Measurements from ENCODE around the gene BCORL1.

The BCORL1 gene

DNA sequence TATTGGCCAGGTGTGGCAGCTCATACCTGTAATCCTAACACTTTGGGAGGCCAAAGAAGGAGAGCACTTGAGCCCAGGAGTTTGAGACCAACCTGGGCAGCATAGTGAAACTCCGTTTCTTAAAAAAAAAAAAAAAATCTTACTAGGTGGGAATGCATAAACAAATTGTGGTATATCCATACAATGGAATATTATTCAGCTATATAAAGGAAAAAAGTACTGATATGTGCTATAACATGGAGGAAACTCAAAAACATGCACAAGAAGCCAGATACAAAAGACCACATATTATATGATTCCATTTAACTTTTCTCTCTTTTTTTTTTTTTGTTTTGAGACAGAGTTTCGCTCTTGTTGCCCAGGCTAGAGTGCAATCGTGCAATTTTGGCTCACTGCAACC, 13.5 kb upstream of the BCORL1 start:
- no peak for DNase-seq

DNA sequence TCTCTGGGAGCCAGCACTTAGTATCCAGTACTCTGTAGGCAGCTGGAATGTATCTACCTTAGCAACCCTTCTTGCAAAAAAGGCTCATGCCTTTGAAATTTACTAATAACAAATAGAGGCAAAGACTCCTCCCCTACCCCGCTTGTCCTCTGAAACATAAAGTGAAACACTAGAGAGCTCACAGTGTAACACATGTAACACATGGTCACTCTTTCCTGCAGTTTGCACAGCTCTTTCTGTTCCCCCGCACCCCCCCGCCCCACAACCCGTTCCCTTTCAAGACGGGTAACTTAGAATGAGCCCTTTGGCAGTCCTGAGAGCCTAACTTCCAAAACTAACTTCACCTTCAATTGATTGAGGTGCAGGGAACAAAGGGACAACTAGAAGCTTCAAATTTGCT, 6.0 kb upstream of the BCORL1 start:
- no peak for DNase-seq

GRCh38 chrX:129979207-129979920, 3.1 kb upstream of the BCORL1 start:
- no peak for DNase-seq

GRCh38 chrX:129980001-129980401, 2.4 kb upstream of the BCORL1 start:
- no peak for DNase-seq

GRCh38 chrX:129980540-129981199, 1.8 kb upstream of the BCORL1 start:
- DNase-seq, result no peak

- DNase-seq, result no peak
These were observed 1.3 kb upstream of the BCORL1 start for GRCh38 chrX:129981200-129981553.

DNA sequence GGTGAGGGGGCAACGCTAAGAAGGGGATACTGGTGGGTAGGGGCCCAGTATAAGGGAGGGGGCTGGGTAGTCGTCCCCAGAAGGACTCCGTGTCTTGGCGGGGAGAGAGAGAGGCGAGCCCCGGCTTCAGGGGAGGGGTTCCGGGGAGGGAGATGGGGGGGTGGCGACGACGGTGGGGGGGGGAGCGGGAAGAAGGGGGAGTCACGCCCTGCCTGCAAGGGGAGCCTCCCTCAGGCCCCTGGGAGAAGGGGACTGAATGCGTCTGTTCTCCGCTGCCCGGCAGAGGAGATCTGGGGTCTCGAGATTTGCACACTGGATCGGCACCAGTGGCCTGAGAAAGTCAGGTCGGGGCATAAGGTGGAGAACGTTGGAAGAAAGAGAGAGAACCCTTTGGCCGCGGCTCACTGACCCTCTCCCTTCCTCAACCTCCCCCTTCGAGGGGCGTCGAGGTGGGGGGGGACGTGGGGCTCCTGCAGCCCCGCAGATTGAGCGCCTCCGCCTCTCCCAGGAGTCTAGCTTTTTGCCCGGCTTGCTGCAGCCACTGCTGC, 609 bp upstream of the BCORL1 start:
- no peak for DNase-seq

DNA sequence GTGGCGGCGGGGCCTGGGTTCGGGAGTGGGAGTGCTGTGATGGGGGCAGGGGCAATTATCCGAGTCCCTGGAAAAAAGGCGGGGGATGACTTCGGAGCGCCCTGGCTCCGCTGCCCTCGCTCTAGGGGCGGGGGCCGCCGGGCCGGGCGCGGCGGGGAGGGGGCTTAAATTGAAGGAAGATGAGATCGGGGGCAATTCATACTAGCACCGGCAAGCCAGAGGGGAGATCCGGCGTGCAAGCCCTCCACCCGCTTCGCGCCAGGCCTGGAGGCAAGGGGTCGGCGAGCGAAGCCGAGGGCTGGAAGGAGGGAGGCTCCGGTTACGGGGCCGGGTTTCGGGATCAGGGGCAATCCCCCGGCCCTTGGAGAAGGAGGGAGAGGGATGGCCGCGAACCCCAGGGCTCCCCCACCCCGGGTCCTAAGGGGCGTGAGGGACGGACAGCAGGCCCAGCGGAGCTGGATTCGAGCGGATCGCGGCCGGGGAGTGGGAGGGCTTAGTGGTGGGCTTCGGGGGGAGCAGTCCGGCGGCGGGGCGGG, 1.2 kb downstream of the BCORL1 start:
- no peak for DNase-seq

- no peak for DNase-seq
These were observed 1.9 kb downstream of the BCORL1 start for GRCh38 chrX:129984111-129984958.

- no peak for DNase-seq
These were observed 5.4 kb downstream of the BCORL1 start for GRCh38 chrX:129987871-129988270.

DNA sequence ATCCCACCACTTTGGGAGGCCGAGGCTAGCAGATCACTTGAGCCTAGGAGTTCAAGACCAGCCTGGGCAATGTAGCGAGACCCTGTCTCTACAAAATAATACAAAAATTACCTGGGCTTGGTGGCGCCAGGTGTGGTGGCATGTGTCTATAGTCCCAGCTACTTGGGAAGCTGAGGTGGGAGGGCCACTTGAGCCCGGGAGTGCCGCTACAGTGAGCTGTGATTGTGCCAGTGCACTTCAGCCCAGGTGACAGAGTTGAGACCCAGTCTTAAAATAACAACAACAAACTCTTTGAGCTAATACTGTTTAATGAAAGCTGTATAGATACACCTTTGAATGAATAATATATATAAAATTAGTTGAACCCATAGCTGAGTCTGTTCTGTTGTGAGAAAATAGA, 9.7 kb downstream of the BCORL1 start:
- DNase-seq, result no peak

DNA sequence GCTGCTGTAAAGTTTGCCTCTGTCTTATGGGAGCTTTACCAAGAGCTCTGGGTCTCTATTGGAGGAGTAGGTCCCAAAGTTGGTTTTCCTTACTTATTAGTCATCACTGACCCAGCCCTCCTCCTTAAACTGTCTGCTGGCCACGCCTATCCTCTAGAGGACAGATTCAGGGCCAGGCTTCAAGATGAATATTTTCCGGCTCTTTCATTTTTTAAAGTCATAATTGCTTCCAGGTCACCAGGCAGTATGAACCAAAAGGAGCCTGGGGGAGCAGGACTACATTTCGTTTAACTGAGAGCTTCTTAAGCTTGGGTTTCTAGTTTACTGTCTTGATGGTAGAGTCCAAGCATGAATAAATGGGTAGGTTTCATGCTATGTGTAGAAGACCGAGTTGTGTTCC, 13.7 kb downstream of the BCORL1 start:
- DNase-seq, result no peak

GRCh38 chrX:129997086-129997485, 14.7 kb downstream of the BCORL1 start:
- DNase-seq, result no peak

DNA sequence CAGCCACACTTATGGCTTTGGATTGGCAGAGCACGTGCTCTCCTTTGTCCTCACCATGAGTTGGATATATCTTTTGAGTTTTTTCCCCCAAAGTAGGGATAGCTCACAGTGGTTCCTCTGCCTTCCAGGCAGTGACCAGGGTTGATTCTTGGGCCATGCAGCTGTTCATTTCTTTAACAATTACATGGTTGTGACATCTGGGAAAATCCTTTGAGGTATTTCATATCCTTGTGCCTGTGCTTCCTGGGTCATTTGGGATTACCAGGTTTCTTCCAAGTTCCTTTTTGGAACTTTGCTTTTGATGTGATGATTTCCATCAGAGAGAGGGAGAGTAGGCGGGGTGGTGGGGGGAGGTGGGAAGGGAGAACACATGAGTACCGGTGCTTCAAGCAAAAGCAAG, 15.6 kb downstream of the BCORL1 start:
- no peak for DNase-seq

DNA sequence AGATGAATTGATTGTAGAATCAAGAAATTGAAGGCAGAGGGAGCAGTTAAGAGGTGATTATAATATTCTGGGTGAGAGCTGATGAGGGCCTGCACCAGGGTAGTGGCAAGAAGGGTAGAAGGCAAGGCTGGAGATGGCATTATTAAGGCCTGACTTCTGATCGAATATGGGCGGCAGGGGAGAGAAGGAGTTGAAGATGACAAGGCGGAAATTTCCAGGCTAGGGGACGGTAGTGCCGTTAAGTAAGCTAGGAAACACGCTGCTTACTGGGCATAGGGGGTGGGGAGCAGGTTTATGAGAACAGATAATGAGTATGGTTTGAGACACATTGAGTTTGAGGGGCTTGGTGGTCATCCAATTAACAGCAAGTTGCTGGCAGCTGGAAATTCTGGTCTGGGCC, 19.5 kb downstream of the BCORL1 start:
- no peak for DNase-seq

DNA sequence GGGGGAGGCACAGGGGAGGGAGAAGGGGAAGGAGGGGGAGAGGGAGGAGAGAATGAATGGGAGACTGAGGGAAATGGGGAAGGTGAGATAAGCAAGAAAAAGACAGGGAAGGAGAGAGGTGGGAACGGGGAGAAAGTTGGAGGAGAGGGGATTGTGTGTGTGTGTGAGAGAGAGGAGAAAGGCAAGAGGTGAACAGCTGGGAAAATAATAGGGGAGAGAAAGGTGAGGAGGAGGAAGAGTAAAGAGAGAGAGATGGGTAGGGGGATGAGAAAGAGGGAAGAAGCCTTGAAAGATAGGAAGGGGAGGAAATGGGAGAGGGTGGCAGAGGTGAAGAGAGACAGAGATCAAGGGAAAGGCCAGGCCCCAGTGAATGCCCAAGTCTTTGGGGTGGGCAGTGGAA, 20.1 kb downstream of the BCORL1 start:
- no peak for DNase-seq

DNA sequence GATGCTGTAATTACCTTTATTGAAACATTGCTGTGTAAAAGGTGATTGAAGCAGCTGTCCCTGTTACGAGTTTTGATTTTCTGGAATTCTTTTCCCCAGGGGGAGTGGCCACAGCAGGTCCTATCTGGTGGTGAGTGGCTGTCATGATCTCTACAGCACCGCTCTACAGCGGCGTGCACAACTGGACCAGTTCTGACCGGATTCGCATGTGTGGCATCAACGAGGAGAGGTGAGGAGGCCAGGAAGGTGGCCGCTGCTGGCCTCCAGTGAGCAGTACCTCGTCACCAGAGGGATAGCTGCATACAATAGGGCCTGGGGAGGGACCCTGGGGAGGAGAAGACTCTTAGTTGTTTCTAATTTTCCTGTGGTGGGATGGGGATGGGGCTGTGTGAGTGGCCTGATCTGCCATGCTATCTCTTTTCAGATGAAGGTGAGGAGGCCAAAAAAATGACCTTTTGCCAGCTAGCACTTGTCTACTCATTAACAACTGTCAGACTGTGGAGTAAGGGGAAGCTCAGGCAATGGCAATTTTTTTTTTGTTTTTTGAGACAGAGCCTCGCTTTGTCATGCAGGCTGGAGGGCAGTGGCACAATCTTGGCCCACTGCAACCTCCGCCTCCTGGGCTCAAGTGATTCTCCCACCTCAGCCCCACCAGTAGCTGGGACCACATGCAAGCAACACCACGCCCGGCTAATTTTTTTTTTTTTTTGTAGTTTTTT, 22.8 kb downstream of the BCORL1 start:
- DNase-seq, result no peak

DNA sequence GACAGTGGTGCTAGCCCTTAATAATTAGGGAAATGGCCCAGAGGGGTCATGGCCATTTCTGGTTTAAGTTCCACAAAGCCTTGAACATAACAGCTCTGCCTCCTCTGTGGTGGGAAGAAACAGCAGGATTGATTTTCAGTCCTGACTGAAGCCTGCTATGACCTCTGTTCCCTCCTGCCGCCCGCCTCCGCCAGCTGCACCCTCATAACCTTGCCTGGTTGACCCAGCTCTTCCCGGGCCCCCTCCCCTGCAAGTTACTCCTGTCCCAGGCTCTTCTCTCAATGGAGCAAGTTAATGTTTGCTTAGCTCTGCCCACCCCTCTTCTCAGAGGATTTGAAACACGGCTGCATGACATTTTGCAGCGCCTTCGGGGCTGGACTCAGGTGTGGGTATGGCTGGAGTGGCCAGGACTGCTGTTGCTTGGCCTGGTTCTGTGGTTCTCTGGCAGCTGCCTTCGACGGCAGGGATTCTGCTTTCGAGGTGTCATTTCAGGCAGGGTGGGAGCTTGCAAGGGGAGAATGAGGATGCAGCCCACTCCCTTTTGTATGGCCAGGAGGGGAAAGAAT, 27.3 kb downstream of the BCORL1 start:
- DNase-seq, result no peak

- no peak for DNase-seq
These were observed 30.2 kb downstream of the BCORL1 start for GRCh38 chrX:130012683-130013082.

DNA sequence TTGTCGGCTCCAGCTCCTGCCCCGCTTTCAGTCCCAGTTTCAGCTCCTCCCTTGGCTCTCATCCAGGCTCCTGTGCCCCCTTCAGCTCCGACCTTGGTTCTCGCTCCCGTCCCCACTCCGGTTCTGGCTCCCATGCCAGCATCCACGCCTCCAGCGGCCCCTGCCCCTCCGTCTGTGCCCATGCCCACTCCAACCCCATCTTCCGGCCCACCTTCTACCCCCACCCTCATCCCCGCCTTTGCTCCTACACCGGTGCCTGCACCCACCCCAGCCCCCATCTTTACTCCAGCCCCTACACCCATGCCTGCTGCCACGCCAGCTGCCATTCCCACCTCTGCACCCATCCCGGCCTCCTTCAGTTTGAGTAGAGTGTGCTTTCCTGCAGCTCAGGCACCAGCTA, 31.2 kb downstream of the BCORL1 start:
- DNase-seq, result no peak

DNA sequence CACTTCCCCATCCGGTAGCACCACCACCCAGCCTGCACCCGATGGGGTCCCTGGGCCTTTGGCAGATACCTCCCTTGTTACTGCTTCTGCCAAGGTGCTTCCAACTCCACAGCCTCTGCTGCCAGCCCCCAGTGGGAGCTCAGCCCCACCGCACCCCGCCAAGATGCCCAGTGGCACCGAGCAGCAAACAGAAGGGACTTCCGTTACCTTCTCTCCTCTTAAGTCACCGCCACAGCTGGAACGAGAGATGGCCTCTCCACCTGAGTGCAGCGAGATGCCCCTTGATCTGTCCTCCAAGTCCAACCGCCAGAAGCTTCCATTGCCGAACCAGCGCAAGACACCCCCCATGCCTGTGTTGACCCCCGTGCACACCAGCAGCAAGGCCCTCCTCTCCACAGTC, 31.9 kb downstream of the BCORL1 start:
- DNase-seq, result no peak

- DNase-seq, result no peak
These were observed 32.3 kb downstream of the BCORL1 start for GRCh38 chrX:130014770-130015169.

Measured in NCI-H524 treated with DMSO at 0.1 percent for 48 hours (cell line).